OCI-LY3 (cell line): ENCODE results near the gene NLGN2.
"Not testable (repeated sequence)": the region's sequence is repeated elsewhere in the genome, so short reads cannot be mapped to it uniquely, and the experiment has no call there.

Source experiments
- H2AFZ ChIP-seq: fragments of 200-600, 300-600 bp; shearing (Covaris generic); 2 replicates; pipeline ENCODE4 v1.6.0; 2014; ENCODE audit warnings: antibody characterized with exemption, low read depth, low read length
- H3K27ac ChIP-seq: fragments of 200-600, 300-600 bp; sonication (generic); 2 replicates; pipeline ENCODE4 v1.5.1; 2014; ENCODE audit warnings: mild to moderate bottlenecking, low read length, moderate library complexity, mixed read lengths
- H3K27me3 ChIP-seq: fragments of 200-600, 300-600 bp; sonication (generic); 2 replicates; pipeline ENCODE4 v1.6.1; 2014; ENCODE audit warnings: low read depth, low read length, mixed read lengths
- H3K36me3 ChIP-seq: fragments of 200-600, 300-600 bp; sonication (generic); replicated peaks from 2 replicates; pipeline ENCODE3; 2014; ENCODE audit warnings: low read depth, low read length, mixed read lengths
- H3K4me1 ChIP-seq: fragments of 300-600, 200-600 bp; sonication (generic); 2 replicates; pipeline ENCODE4 v1.6.1; 2014; ENCODE audit warnings: low read length, mixed read lengths
- H3K4me2 ChIP-seq: fragments of 200-600, 300-600 bp; sonication (generic); 2 replicates; pipeline ENCODE4 v1.6.1; 2014; ENCODE audit warnings: low read length, mixed read lengths
- H3K4me3 ChIP-seq: fragments of 300-600, 200-600 bp; sonication (generic); 2 replicates; pipeline ENCODE4 v1.5.1; 2014; ENCODE audit warnings: antibody characterized with exemption, mild to moderate bottlenecking, low read length, moderate library complexity
- H3K79me2 ChIP-seq: fragments of 300-600, 200-600 bp; shearing (Covaris generic); 2 replicates; pipeline ENCODE4 v1.6.1; 2014; ENCODE audit warnings: mild to moderate bottlenecking, low read length, mixed read lengths
- H3K9ac ChIP-seq: fragments of 300-600, 200-600 bp; shearing (Covaris generic); 2 replicates; pipeline ENCODE4 v1.6.0; 2014; ENCODE audit warnings: mild to moderate bottlenecking, low read length, moderate library complexity
- H3K9me3 ChIP-seq: fragments of 200-600, 300-600 bp; shearing (Covaris generic); 2 replicates; pipeline ENCODE4 v1.6.1; 2014; ENCODE audit warnings: low read length, mixed read lengths; ENCODE audit not compliant: insufficient read depth
- H4K20me1 ChIP-seq: fragments of 200-600, 300-600 bp; sonication (generic); 2 replicates; pipeline ENCODE4 v1.6.1; 2016; ENCODE audit warnings: low read length, mixed read lengths; ENCODE audit not compliant: insufficient read depth
- EZH2phosphoT487 ChIP-seq: fragments of 200-600 bp; shearing (Covaris generic); IDR thresholded peaks from 2 replicates; pipeline ENCODE4 v1.6.1; 2018; ENCODE audit warnings: antibody characterized with exemption, mixed run types, low read depth
- TF ChIP-seq, protein P1 (sequence below): fragments of 200-600, 300-600 bp; sonication (generic); IDR thresholded peaks from 2 replicates; pipeline ENCODE4 v1.5.1; 2014; ENCODE audit warnings: antibody characterized with exemption, low read length, low read depth

NLGN2 gene

DNA sequence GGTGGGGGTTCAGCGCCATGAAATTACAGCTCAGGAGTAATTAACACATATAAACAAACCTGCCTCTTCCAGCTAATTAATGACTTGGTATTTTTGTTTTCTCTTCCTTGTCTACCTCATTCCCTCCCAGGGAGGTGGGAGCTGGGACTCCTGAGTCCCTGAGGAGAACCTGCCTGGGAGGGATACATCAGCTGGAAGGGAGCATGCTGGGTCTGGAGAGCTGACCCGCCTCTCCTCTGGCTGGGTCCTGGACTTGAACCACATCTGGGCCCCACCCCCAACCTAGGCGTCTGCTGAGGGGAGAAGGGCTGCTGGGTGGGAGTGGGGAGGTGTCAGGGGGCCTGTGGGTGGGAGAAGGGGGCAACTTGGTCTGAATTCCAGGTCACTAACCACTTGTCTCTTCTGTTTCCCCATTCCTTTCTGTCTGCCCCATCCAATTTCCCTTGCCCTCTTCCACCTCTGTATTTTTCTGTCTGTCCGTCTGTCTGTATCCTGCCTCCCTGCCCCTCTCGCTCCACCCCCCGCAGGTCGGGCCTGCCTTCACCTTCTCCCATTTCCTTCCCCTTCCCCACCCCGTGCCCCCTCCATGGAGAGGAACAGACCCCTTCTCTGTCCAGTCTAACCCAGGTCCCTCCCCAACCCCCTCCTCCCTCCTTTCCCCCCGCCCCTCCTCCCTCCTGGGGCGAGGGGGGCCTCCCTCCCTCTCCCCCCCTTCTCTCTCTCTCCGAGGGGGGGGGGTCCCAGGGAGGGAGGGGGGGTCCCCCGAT lies at the start of gene NLGN2:
Gene NLGN2, plus strand, starts transcription at position 361 of the 767 bp plus-strand sequence. CDS start 411 bp downstream, outside the sequence.
- TF ChIP-seq, protein P1, sequence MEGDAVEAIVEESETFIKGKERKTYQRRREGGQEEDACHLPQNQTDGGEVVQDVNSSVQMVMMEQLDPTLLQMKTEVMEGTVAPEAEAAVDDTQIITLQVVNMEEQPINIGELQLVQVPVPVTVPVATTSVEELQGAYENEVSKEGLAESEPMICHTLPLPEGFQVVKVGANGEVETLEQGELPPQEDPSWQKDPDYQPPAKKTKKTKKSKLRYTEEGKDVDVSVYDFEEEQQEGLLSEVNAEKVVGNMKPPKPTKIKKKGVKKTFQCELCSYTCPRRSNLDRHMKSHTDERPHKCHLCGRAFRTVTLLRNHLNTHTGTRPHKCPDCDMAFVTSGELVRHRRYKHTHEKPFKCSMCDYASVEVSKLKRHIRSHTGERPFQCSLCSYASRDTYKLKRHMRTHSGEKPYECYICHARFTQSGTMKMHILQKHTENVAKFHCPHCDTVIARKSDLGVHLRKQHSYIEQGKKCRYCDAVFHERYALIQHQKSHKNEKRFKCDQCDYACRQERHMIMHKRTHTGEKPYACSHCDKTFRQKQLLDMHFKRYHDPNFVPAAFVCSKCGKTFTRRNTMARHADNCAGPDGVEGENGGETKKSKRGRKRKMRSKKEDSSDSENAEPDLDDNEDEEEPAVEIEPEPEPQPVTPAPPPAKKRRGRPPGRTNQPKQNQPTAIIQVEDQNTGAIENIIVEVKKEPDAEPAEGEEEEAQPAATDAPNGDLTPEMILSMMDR: no peak
- no peak for TF ChIP-seq EZH2phosphoT487
- H2AFZ ChIP-seq: no peak within 1 kb of the TSS
- H3K4me2 ChIP-seq: no peak within 1 kb of the TSS
- no peak within 1 kb of the TSS for H3K9ac ChIP-seq
- no peaks in the 10 kb centered on the region for H3K79me2 ChIP-seq
- peaks cover 5% of the 10 kb centered on the region; the same call in 1 of the 2 replicates for H3K27me3 ChIP-seq
- H3K4me1 ChIP-seq: peaks cover 10% of the 10 kb centered on the region
- no peak within 1 kb of the TSS for H3K4me3 ChIP-seq
- no peaks in the 10 kb centered on the region for H3K9me3 ChIP-seq
- no peaks in the 10 kb centered on the region for H4K20me1 ChIP-seq
- H3K27ac ChIP-seq: no peak within 1 kb of the TSS
- no peaks in the 10 kb centered on the region for H3K36me3 ChIP-seq

DNA sequence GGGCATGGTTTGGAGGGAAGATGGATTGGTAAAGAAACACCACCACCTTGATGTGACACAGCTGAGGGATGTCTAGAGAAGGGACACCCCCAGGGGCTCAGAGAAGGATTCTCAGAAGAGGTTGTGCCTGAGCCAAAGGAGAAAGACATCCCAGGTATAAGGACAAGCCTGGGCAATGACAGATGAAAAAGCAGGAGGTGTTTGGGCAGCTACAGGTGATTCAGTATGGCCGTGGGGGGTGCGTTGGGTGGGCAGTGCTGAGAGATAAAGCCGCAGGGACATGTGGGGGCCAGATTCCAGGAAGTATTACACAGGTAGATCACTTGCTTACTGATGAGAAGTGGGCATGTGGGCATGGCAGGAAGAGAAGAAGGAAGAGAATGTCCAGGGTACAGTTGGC lies 45.7 kb upstream of the NLGN2 start:
- H3K79me2 ChIP-seq: no peaks in the 10 kb centered on the region
- H3K9ac ChIP-seq: no peak overlapping the region
- no peak overlapping the region for H2AFZ ChIP-seq
- H3K27me3 ChIP-seq: no peaks in the 10 kb centered on the region
- no peak overlapping the region for H3K27ac ChIP-seq
- TF ChIP-seq EZH2phosphoT487: no peak
- TF ChIP-seq, protein P1: no peak
- no peaks in the 10 kb centered on the region for H3K9me3 ChIP-seq
- no peaks in the 10 kb centered on the region for H3K4me1 ChIP-seq
- H3K4me3 ChIP-seq: no peak overlapping the region
- H3K36me3 ChIP-seq: no peaks in the 10 kb centered on the region
- H4K20me1 ChIP-seq: no peaks in the 10 kb centered on the region
- no peak overlapping the region for H3K4me2 ChIP-seq

DNA sequence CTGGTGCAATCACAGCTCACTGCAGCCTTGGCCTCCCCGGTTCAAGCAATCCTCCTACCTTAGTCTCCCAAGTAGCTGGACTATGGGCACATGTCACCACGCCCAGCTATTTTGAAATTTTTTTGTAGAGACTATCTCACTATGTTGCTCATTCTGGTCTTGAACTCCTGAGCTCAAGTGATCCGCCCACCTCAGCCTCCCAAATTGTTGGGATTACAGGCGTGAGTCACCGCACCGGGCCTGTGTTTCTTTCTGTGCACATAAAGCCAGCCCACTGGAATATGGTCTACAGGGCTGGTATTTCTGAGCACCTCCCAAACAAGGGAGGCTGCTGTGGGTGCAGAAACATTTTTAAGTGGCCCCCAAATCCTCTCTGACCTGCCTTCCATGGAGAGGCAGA lies 44.3 kb upstream of the NLGN2 start:
- H3K9ac ChIP-seq: no peak overlapping the region
- H3K4me1 ChIP-seq: no peaks in the 10 kb centered on the region
- TF ChIP-seq, protein P1: no peak
- TF ChIP-seq EZH2phosphoT487: no peak
- no peaks in the 10 kb centered on the region for H3K27me3 ChIP-seq
- no peaks in the 10 kb centered on the region for H3K36me3 ChIP-seq
- no peak overlapping the region for H3K4me3 ChIP-seq
- H2AFZ ChIP-seq: no peak overlapping the region
- H3K27ac ChIP-seq: no peak overlapping the region
- no peaks in the 10 kb centered on the region for H4K20me1 ChIP-seq
- H3K9me3 ChIP-seq: no peaks in the 10 kb centered on the region
- no peaks in the 10 kb centered on the region for H3K79me2 ChIP-seq
- H3K4me2 ChIP-seq: no peak overlapping the region

DNA sequence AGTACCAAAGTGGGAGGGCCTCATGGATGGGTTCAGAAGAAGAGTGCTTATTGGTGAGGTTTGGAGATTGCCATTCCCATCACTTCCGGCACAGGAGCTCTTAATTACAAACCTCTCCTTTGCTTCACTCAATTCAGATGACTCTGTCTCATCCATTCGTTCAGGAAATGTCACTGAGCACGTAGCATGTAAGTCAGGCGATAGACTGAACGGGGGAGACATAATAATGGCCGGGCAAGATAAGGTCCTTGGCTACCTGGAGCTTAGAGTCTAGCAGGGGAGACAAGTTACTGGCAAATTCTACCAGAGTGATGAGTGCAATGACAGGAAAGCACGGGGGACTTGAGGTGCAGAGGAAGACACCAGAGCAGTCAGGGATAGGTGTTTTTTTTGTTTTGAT lies 41.7 kb upstream of the NLGN2 start:
- not testable (repeated sequence) for H3K4me2 ChIP-seq, H3K27me3 ChIP-seq, H3K4me1 ChIP-seq, H3K9me3 ChIP-seq, H3K79me2 ChIP-seq, H3K4me3 ChIP-seq, H3K27ac ChIP-seq, H3K36me3 ChIP-seq, H3K9ac ChIP-seq, H4K20me1 ChIP-seq, H2AFZ ChIP-seq
